KOPT-K1 (cell line): Measurements from ENCODE around the gene VWF.

ENCODE experiments used
- H3K27ac ChIP-seq: fragments of 200-600 bp; sonication (generic); 2 replicates; pipeline ENCODE4 v1.5.1; 2016; ENCODE audit warnings: antibody characterized with exemption, mild to moderate bottlenecking, low read depth, low read length; ENCODE audit not compliant: poor library complexity, severe bottlenecking
- H3K36me3 ChIP-seq: fragments of 200-600 bp; sonication (generic); 2 replicates; pipeline ENCODE4 v1.5.1; 2017; ENCODE audit warnings: antibody characterized with exemption, mild to moderate bottlenecking, low read length, moderate library complexity; ENCODE audit not compliant: insufficient read depth
- H3K9me3 ChIP-seq: fragments of 200-600 bp; sonication (generic); 2 replicates; pipeline ENCODE4 v1.5.1; 2017; ENCODE audit warnings: antibody characterized with exemption, low read length, mild to moderate bottlenecking; ENCODE audit not compliant: insufficient read depth, poor library complexity, severe bottlenecking

The VWF gene

DNA sequence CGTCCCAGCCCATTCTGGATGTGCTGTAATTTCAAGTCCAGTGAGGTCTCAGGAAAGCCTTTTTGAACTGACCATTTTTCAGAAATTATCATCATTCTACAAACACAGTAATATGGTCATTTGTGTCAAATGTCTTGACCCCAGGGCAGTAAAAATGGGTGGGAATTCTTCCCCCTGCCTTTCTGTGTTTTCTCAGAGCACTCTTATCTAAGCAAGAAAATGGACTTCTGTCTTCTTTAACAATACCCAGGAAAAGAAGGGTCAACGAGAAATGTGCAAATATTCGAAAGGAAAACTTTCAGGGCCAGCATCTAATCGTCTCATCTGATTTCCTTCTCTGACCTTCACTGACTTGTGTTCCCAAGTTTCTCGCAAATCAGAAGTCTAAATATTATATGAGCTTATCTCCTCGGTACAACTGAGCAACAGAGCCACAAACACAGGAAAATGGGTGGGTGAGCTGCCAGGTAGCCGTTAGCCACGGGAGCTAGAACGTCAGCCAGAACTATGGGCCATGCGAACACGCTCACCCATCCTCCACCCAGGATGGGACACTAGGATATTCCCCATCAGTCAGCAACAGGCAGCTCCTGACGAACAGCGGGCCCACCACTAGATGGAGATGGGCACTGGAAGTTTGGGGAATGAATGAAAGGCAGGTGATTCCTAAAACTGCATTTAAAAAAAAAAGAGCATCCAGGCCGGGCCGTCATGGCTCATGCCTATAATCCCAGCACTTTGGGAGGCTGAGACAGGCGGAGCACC, 57.1 kb downstream of the VWF start:
- no peaks in the 10 kb centered on the region for H3K9me3 ChIP-seq
- H3K36me3 ChIP-seq: no peaks in the 10 kb centered on the region
- H3K27ac ChIP-seq: no peak overlapping the region

DNA sequence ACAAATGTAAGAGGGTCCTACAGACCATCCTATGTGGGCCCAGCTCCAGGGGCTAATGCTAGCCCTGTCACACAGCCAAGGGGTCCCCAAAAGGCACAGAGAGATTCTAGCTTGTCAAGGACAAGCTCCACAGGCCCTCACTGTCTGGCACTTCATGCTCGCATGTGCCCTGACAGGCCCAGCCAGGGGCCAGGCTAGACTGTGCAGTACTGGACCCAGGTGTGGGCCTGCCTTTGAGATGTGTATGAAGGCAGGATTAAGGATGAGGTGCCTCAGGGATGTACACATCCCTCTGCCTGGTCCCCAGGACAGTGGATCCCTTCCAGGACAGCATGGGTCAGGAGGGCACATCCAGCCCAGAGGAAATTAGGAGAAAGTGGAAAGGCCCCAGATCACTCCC, 57.8 kb downstream of the VWF start:
- Histone ChIP-seq H3K27ac (no peak overlapping the region), H3K36me3 (no peaks in the 10 kb centered on the region), H3K9me3 (no peaks in the 10 kb centered on the region)

GRCh38 chr12:6065863-6066199, 58.6 kb downstream of the VWF start:
- no peaks in the 10 kb centered on the region for H3K9me3 ChIP-seq
- H3K27ac ChIP-seq: no peak overlapping the region
- H3K36me3 ChIP-seq: no peaks in the 10 kb centered on the region

- Histone ChIP-seq H3K27ac (no peak overlapping the region), H3K36me3 (no peaks in the 10 kb centered on the region)
These were observed 59.2 kb downstream of the VWF start for GRCh38 chr12:6065131-6065862.

DNA sequence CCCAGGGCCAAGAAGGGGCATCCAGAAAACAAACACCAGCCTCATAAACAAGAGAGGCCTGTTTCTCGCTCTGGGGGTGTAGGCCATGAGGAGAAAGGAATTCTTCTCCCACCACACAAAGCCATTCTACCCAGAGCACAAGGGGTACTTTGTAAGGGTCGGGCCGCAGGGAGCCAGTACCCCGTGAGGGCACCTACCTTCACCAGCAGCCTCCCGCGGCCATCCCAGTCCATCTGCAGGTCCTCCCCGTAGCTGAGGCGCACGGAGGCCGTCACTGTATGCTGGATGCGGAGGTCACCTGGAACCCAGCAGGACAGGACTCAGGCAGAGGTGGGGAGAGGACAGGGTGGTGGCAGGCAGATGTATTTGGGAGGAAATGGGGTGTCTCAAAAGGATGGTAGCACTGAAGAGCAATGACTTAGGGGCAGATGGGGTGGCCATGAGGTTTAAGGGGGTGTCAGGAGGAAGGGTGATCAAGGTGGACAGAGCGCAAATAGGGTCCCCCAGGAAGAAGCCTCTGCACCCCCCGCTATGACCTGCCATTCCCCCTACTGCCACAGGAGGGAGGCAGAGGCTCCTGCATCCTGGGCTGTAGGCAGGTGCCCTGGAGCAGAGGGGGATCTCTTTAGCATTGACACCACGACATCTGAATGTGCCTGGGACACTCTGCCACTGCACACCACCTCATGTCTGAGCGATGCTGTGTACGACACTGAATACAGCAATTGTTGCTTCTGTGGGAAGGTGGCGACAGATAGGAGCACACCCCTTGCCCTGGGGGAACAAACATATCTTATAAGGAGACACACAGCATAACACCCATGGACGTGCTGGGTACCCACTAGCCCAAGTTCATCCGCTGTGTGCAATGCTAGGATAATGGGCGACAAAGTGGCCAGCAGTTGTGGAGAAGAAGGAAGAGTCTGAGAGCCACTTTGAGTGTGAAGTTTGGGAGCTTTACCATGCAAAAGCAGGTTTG, 61.4 kb downstream of the VWF start:
- H3K9me3 ChIP-seq: no peaks in the 10 kb centered on the region
- H3K27ac ChIP-seq: no peak overlapping the region
- H3K36me3 ChIP-seq: no peaks in the 10 kb centered on the region

More at GRCh38 chr12:6065131-6065862, 59.2 kb downstream of the VWF start:
- H3K9me3 ChIP-seq: no peaks in the 10 kb centered on the region

GRCh38 chr12:6062395-6062756, 62.1 kb downstream of the VWF start:
- no peak overlapping the region for H3K27ac ChIP-seq
- H3K9me3 ChIP-seq: no peaks in the 10 kb centered on the region
- no peaks in the 10 kb centered on the region for H3K36me3 ChIP-seq

DNA sequence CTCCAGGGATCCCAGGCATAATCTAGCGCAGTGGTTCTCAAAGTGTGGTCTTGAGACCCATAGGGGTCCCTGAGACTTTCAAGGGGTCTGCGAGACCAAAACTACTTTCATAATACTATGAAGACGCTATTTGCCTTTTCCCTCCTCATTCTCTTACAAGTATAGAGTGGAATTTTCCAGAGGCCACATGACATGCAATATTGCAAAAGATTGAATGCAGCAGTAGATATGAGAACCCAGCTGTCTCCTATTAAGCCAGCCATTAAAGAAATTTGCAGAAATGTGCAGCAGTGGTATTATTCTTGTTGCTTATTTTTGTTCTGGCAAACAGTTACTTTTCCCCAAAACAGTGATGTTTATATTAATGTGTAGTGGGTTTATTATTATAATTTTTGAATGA, 62.8 kb downstream of the VWF start:
- Histone ChIP-seq H3K27ac (no peak overlapping the region), H3K9me3 (no peaks in the 10 kb centered on the region), H3K36me3 (no peaks in the 10 kb centered on the region)

GRCh38 chr12:6059860-6060565, 64.5 kb downstream of the VWF start:
- Histone ChIP-seq H3K9me3 (no peaks in the 10 kb centered on the region), H3K36me3 (no peaks in the 10 kb centered on the region)

DNA sequence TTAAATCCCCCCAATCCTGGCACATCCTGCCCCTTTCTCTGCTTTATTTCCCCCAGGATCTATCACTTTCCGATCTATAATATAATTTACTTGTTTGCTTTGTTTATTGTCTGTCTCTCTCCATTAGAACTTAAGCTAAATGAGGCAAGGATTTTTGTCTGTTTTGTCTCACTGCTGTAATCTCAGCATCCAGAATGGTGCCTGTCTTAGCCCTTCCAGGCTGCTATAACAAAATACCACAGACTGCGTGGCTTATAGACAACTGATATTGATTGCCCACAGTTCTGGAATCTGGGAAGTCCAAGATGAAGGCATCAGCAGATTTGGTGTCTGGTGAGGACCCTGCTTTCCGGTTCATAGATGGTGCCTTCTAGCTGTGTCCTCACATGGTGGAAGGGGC, 65.2 kb downstream of the VWF start:
- Histone ChIP-seq H3K36me3 (no peaks in the 10 kb centered on the region), H3K9me3 (no peaks in the 10 kb centered on the region), H3K27ac (no peak overlapping the region)

More at GRCh38 chr12:6059860-6060565, 64.5 kb downstream of the VWF start:
- no peak overlapping the region for H3K27ac ChIP-seq

- Histone ChIP-seq H3K27ac (no peak overlapping the region), H3K36me3 (no peaks in the 10 kb centered on the region), H3K9me3 (no peaks in the 10 kb centered on the region)
These were observed 65.8 kb downstream of the VWF start for GRCh38 chr12:6058481-6059161.

DNA sequence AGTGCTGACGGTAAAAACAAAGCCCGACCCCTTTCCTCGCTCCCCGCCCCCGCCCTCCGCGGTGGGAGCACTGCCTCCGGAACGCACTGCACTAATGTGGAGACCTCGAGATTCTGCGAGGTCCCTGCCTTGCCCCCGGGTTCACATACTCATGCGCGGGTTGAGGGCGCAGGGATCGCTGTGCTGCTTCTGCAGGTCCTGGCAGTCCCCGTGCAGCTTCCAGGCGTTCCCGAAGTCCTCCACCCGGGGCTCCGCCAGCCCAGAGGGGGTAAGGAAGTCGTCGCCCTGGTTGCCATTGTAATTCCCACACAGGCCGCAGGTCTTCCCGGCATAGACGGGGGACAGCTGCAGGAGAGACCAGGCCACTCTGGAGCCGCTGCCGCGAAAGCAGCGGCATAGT, 66.8 kb downstream of the VWF start:
- no peak overlapping the region for H3K27ac ChIP-seq
- no peaks in the 10 kb centered on the region for H3K36me3 ChIP-seq
- H3K9me3 ChIP-seq: no peaks in the 10 kb centered on the region

- Histone ChIP-seq H3K36me3 (no peaks in the 10 kb centered on the region), H3K9me3 (no peaks in the 10 kb centered on the region), H3K27ac (no peak overlapping the region)
These were observed 67.8 kb downstream of the VWF start for GRCh38 chr12:6056406-6057240.

DNA sequence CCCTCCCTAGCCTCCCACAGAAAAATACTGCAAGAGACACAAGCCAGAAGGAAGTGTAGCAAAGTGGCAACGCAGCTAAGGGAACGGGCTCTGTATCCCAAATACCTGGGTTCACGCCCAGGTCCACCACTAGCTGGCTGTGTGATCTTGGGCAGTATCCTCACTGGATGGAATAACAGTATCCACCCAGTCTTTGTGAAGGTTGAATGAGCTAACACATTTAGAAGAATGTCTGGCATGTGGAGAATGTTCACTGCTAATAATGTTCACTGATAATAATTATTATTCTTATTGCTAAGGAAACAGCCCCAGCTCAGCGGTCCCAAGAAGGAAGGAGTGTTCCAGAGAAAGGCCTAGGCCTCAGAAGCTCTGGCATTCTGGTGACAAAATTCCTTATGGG, 70.9 kb downstream of the VWF start:
- H3K36me3 ChIP-seq: no peaks in the 10 kb centered on the region
- H3K27ac ChIP-seq: no peak overlapping the region
- H3K9me3 ChIP-seq: no peaks in the 10 kb centered on the region
